HepG2 (cell line): ENCODE results near the gene URGCP. TPM values are rescaled to one million over a fixed set of nuclear protein-coding genes. Genes with fewer than 3 reads are reported as not detected.

ENCODE experiments used
- BRF2 ChIP-seq: sonication (generic); formaldehyde crosslinking; IDR thresholded peaks from 2 replicates; pipeline ENCODE4 v1.8.1; 2022; ENCODE audit warnings: mild to moderate bottlenecking, missing genetic modification reagents
- EZH2 ChIP-seq: conservative IDR thresholded peaks from 2 replicates; pipeline ENCODE4 v1.6.1; 2012; ENCODE audit warnings: mild to moderate bottlenecking, low read depth, low read length, moderate library complexity
- HBP1 ChIP-seq: IDR thresholded peaks from 2 replicates; pipeline ENCODE4 v1.6.1; 2016; ENCODE audit warnings: low read depth, control low read depth
- HMGXB3 ChIP-seq: sonication (generic); formaldehyde crosslinking; IDR thresholded peaks from 2 replicates; pipeline ENCODE4 v1.4.0; 2020; ENCODE audit warnings: missing genetic modification reagents, borderline replicate concordance
- HOXA7 ChIP-seq: sonication (generic); formaldehyde crosslinking; IDR thresholded peaks from 2 replicates; pipeline ENCODE4 v1.8.1; 2022; ENCODE audit warnings: mild to moderate bottlenecking, missing genetic modification reagents, moderate library complexity
- NFIC ChIP-seq: IDR thresholded peaks from 2 replicates; pipeline ENCODE4 v1.6.1; 2012; ENCODE audit warnings: mild to moderate bottlenecking, low read length, inconsistent platforms
- PRMT3 ChIP-seq: sonication (generic); formaldehyde crosslinking; IDR thresholded peaks from 2 replicates; pipeline ENCODE4 v1.8.1; 2022; ENCODE audit warnings: low read depth, mild to moderate bottlenecking, moderate library complexity, missing genetic modification reagents, borderline replicate concordance
- PTBP1 ChIP-seq: fragments of 200-400 bp; formaldehyde crosslinking; IDR thresholded peaks from 2 replicates; pipeline ENCODE4 v1.6.1; 2018; ENCODE audit warnings: low read length, low read depth; ENCODE audit not compliant: poor library complexity, severe bottlenecking
- RXRA ChIP-seq: sonication (generic); formaldehyde crosslinking; IDR thresholded peaks from 2 replicates; pipeline ENCODE4 v1.5.1; 2020; ENCODE audit warnings: missing genetic modification reagents
- TMF1 ChIP-seq: sonication (generic); formaldehyde crosslinking; IDR thresholded peaks from 2 replicates; pipeline ENCODE4 v1.8.1; 2022; ENCODE audit warnings: low read depth, missing genetic modification reagents
- TRAFD1 ChIP-seq: sonication (generic); formaldehyde crosslinking; IDR thresholded peaks from 2 replicates; pipeline ENCODE4 v1.5.1; 2020; ENCODE audit warnings: missing genetic modification reagents, mild to moderate bottlenecking, borderline replicate concordance
- ZNF275 ChIP-seq: sonication (generic); formaldehyde crosslinking; IDR thresholded peaks from 2 replicates; pipeline ENCODE4 v1.8.0; 2022; ENCODE audit warnings: missing genetic modification reagents, mild to moderate bottlenecking, inconsistent platforms, borderline replicate concordance
- ZNF451 ChIP-seq: sonication (generic); formaldehyde crosslinking; IDR thresholded peaks from 2 replicates; pipeline ENCODE4 v1.5.0; 2020; ENCODE audit warnings: mild to moderate bottlenecking, missing genetic modification reagents
- ZNF558 ChIP-seq: sonication (generic); formaldehyde crosslinking; IDR thresholded peaks from 2 replicates; pipeline ENCODE4 v1.9.0; 2022; ENCODE audit warnings: mild to moderate bottlenecking, missing genetic modification reagents, borderline replicate concordance
- ZSCAN25 ChIP-seq: sonication (generic); formaldehyde crosslinking; IDR thresholded peaks from 2 replicates; pipeline ENCODE4 v1.8.0; 2022; ENCODE audit warnings: mild to moderate bottlenecking, missing genetic modification reagents
- ZSCAN5A ChIP-seq: sonication (generic); formaldehyde crosslinking; IDR thresholded peaks from 2 replicates; pipeline ENCODE4 v1.8.0; 2022; ENCODE audit warnings: mild to moderate bottlenecking, missing genetic modification reagents, borderline replicate concordance
- polyA plus RNA-seq, 8 experiments: library from polyadenylated mRNA; depleted of rRNA in 3 of 8; stranded (reverse) in 7 of 8; unstranded in 1 of 8; fragments of >200 nt; fragmentation: Illumina TruSeq in 4 of 8; extraction: Trizol in 4 of 8; gene quantifications; 2 replicates each; pipeline versions ENCODE4 v1.2.1 to v1.2.3, GENCODE V29; 2011 to 2016; ENCODE audit warnings: low read depth in 4 of 8, missing spikeins in 1 of 8, mixed read lengths in 1 of 8; ENCODE audit not compliant: insufficient read depth in 1 of 8
- total RNA-seq, 5 experiments: library from RNA; depleted of rRNA; stranded (reverse); fragments of >200 nt; fragmentation: Illumina TruSeq; extraction: Trizol; gene quantifications; 2 replicates each; pipeline ENCODE4 v1.2.3, GENCODE V29; 2016; ENCODE audit warnings: low read depth in 1 of 5

URGCP gene
- total and polyA plus RNA-seq, 2 of the 13 experiments (the other 11 are each of a cell fraction or from before 2014, with no cell fraction given): 22.3 to 25.8 TPM

GRCh38 chr7:43906331-43907010 lies at the start of gene URGCP (continued):
- TF ChIP-seq ZNF275 (no peak), TRAFD1 (CRISPR knock-in tag) (no peak), ZNF451 (CRISPR knock-in tag) (no peak), PTBP1 (no peak), EZH2 (no peak), RXRA (CRISPR knock-in tag) (no peak), ZSCAN5A (CRISPR knock-in tag) (no peak), TMF1 (CRISPR knock-in tag) (peak; percentile 36; the same call in 1 of the 2 replicates), HOXA7 (CRISPR knock-in tag) (no peak), ZNF558 (CRISPR knock-in tag) (no peak; the same call in 1 of the 2 replicates), ZSCAN25 (CRISPR knock-in tag) (no peak), HBP1 (CRISPR knock-in tag) (no peak), HMGXB3 (no peak), BRF2 (CRISPR knock-in tag) (0 out of 2 replicates have a peak, but pooled peaks have one; percentile 40), PRMT3 (CRISPR knock-in tag) (no peak), NFIC (no peak)
